HCT116 (cell line): ENCODE data around the gene LRCH3. TPM values are rescaled to one million over a fixed set of nuclear protein-coding genes. Genes with fewer than 3 reads are reported as not detected.

Experiments used
- ATAC-seq: fragments of 200-7000 bp; cut with Tn5 transposase; 2 replicates; pipeline ENCODE4 v1.9.1; 2020; ENCODE audit warnings: mild to moderate bottlenecking, moderate library complexity
- BruUV-seq: library from RNA; stranded (reverse); fragments of 400-500 nt; replicated peaks from 2 replicates; lab custom pipeline; 2021; lab: Mats Ljungman, UMichigan
- CTCF ChIA-PET: fragments of 300-600 bp; sonication (Branson Sonifier 250); formaldehyde crosslinking; loops from one replicate; lab custom pipeline; 2021; ENCODE audit warnings: antibody characterized with exemption; lab: Charles Lee
- POLR2A ChIA-PET: fragments of 300-600, 350-600 bp; sonication (Branson Sonifier 250); formaldehyde crosslinking; loops from one replicate; lab custom pipeline; 2021; ENCODE audit warnings: antibody characterized with exemption; lab: Charles Lee
- RAD21 ChIA-PET, 2 experiments: fragments of 300-600 bp; sonication (Branson Sonifier 250); formaldehyde crosslinking; loops; one replicate each; lab custom pipeline; 2023; ENCODE audit warnings: low total read pairs in 2 of 2; ENCODE audit not compliant: uncharacterized antibody in 2 of 2, unreplicated experiment in 2 of 2, low non-redundant PET in 1 of 2; lab: Charles Lee
- DNase-seq: peaks from one replicate; pipeline ENCODE4 v3.0.0-alpha.2; 2010; ENCODE audit warnings: low read depth, low spot score
- H2AFZ ChIP-seq: fragments of 200-600 bp; shearing (Covaris generic), sonication (generic); 2 replicates; pipeline ENCODE4 v1.6.1; 2017; ENCODE audit warnings: low read depth, mixed run types, mixed read lengths, antibody characterized with exemption, low read length; ENCODE audit not compliant: poor library complexity, severe bottlenecking
- H3K27ac ChIP-seq: 2 replicates; pipeline ENCODE4 v1.5.1; 2012; ENCODE audit warnings: low read depth, low read length
- H3K27me3 ChIP-seq: fragments of 200-600 bp; sonication (generic); 2 replicates; pipeline ENCODE4 v1.6.1; 2016; ENCODE audit warnings: mixed run types, low read length, mixed read lengths; ENCODE audit not compliant: insufficient read depth
- H3K36me3 ChIP-seq, 2 experiments: fragments of 200-500 bp in 1 of 2; fragments of 200-600 bp in 1 of 2; sonication (Bioruptor generic) in 1 of 2; sonication (generic) in 1 of 2; 2 replicates each; pipeline versions ENCODE4 v1.5.1 to v1.6.1; 2014 to 2016; ENCODE audit warnings: low read length in 2 of 2, inconsistent platforms in 1 of 2, mixed read lengths in 1 of 2, mixed run types in 1 of 2; ENCODE audit not compliant: insufficient read depth in 2 of 2, control insufficient read depth in 1 of 2
- H3K4me1 ChIP-seq, 2 experiments: fragments of 200-600 bp in 1 of 2; sonication (generic) in 1 of 2; 2 replicates each; pipeline versions ENCODE4 v1.5.1 to v1.6.1; 2012 to 2017; ENCODE audit warnings: low read length in 2 of 2, inconsistent platforms in 1 of 2, mild to moderate bottlenecking in 1 of 2, mixed read lengths in 1 of 2, mixed run types in 1 of 2, moderate library complexity in 1 of 2; ENCODE audit not compliant: insufficient read depth in 2 of 2, control insufficient read depth in 1 of 2
- H3K4me2 ChIP-seq: fragments of 200-600 bp; sonication (generic); 2 replicates; pipeline ENCODE4 v1.6.1; 2017; ENCODE audit warnings: mixed run types, low read length, mixed read lengths
- H3K4me3 ChIP-seq, 2 experiments: fragments of 200-600 bp in 1 of 2; sonication (generic) in 1 of 2; replicated peaks in 1 of 2; 2 replicates each; pipeline ENCODE4 v1.5.1; 2011 to 2016; ENCODE audit warnings: low read length in 2 of 2, control low read depth in 1 of 2, low read depth in 1 of 2, mild to moderate bottlenecking in 1 of 2, mixed read lengths in 1 of 2, mixed run types in 1 of 2
- H3K79me2 ChIP-seq: fragments of 200-600 bp; sonication (generic); 2 replicates; pipeline ENCODE4 v1.6.1; 2017; ENCODE audit warnings: mild to moderate bottlenecking, mixed run types, low read length, moderate library complexity, mixed read lengths; ENCODE audit not compliant: insufficient read depth
- H3K9ac ChIP-seq: fragments of 200-600 bp; sonication (generic); 2 replicates; pipeline ENCODE4 v1.6.1; 2016; ENCODE audit warnings: low read length, mixed read lengths
- H3K9me2 ChIP-seq: fragments of 200-600 bp; sonication (generic), shearing (Covaris generic); 2 replicates; pipeline ENCODE4 v1.6.1; 2017; ENCODE audit warnings: mixed run types, mild to moderate bottlenecking, moderate library complexity; ENCODE audit not compliant: insufficient read depth
- H3K9me3 ChIP-seq, 2 experiments: fragments of 200-500 bp in 1 of 2; fragments of 200-600 bp in 1 of 2; sonication (Bioruptor generic) in 1 of 2; sonication (generic) in 1 of 2; 2 replicates each; pipeline ENCODE4 v1.6.1; 2014 to 2017; ENCODE audit warnings: low read length in 2 of 2, mixed read lengths in 2 of 2, inconsistent platforms in 1 of 2, low read depth in 1 of 2, mild to moderate bottlenecking in 1 of 2, mixed run types in 1 of 2, moderate library complexity in 1 of 2; ENCODE audit not compliant: control insufficient read depth in 1 of 2, insufficient read depth in 1 of 2
- H4K20me1 ChIP-seq: fragments of 200-600 bp; sonication (generic), shearing (Covaris generic); 2 replicates; pipeline ENCODE4 v1.6.1; 2017; ENCODE audit warnings: mixed run types, mild to moderate bottlenecking, moderate library complexity; ENCODE audit not compliant: insufficient read depth
- CBX3 ChIP-seq: IDR thresholded peaks from 2 replicates; pipeline ENCODE4 v1.6.1; 2012; ENCODE audit warnings: low read depth
- CEBPB ChIP-seq: IDR thresholded peaks from 2 replicates; pipeline ENCODE4 v1.6.1; 2012; ENCODE audit warnings: low read depth
- ELF1 ChIP-seq: IDR thresholded peaks from 2 replicates; pipeline ENCODE4 v1.6.1; 2012; ENCODE audit warnings: low read depth, borderline replicate concordance
- POLR2AphosphoS5 ChIP-seq: IDR thresholded peaks from 2 replicates; pipeline ENCODE4 v1.6.1; 2011; ENCODE audit warnings: mild to moderate bottlenecking, low read depth, low read length, moderate library complexity
- SIN3A ChIP-seq: IDR thresholded peaks from 2 replicates; pipeline ENCODE4 v1.6.1; 2012; ENCODE audit warnings: low read depth
- SP1 ChIP-seq: IDR thresholded peaks from 2 replicates; pipeline ENCODE4 v1.6.1; 2012; ENCODE audit warnings: low read depth
- SRF ChIP-seq: IDR thresholded peaks from 2 replicates; pipeline ENCODE4 v1.6.1; 2012; ENCODE audit warnings: low read depth
- TCF7L2 ChIP-seq: IDR thresholded peaks from 2 replicates; pipeline ENCODE4 v1.7.0; 2011; ENCODE audit warnings: borderline replicate concordance, inconsistent platforms; ENCODE audit not compliant: insufficient read depth, insufficient read length; ENCODE audit errors: extremely low read depth
- ZNF274 ChIP-seq: fragments of 200-500 bp; sonication (Bioruptor generic); IDR thresholded peaks from 2 replicates; pipeline ENCODE4 v1.6.1; 2014; ENCODE audit warnings: mild to moderate bottlenecking, low read depth, low read length, inconsistent platforms
- intact Hi-C: fragments of 100-400 bp; cut with micrococcal nuclease; formaldehyde crosslinking; loops from 2 replicates; pipeline ENCODE4 v1.10.0; 2022
- total RNA-seq: library from RNA; stranded (reverse); gene quantifications from one replicate; pipeline ENCODE4 v1.2.1, GENCODE V29; 2021; ENCODE audit not compliant: unreplicated experiment
- TF ChIP-seq, protein P1 (sequence below): IDR thresholded peaks from 2 replicates; pipeline ENCODE4 v1.6.1; 2012
- TF ChIP-seq, protein P2 (sequence below), 3 experiments: fragments of 200-600 bp in 1 of 3; sonication (generic) in 1 of 3; IDR thresholded peaks in 2 of 3; conservative IDR thresholded peaks in 1 of 3; 2 replicates each; pipeline ENCODE4 v1.5.1; 2012 to 2017; ENCODE audit warnings: low read depth in 2 of 3, low read length in 2 of 3, antibody characterized with exemption in 1 of 3, borderline replicate concordance in 1 of 3, control low read depth in 1 of 3, mild to moderate bottlenecking in 1 of 3, mixed read lengths in 1 of 3, mixed run types in 1 of 3, moderate library complexity in 1 of 3; ENCODE audit not compliant: insufficient read depth in 1 of 3

LRCH3 gene
- total RNA-seq, 1 experiment from 2014 or later: 38.1 TPM

DNA sequence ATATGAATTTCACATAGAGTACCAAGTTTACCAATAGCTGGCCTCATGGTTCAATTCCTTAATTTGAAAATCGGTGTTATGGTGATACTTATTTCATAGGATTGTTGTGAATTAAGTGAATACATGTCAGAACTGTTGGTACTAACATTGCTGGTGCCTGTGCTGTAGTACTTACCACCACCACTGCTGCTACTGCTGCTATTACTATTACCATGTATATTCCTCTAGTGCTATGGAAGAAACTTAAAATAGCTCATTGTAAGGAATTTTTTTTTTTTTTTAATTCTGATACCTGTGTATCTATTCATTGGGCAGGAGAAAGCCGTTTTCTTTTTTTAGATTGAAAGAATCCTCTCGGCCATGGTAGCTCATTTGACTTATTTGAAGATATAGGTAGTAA lies 37.8 kb upstream of the LRCH3 start:
- ChIA-PET CTCF (no interaction called here), RAD21 (no interaction called here)
- peaks cover 11% of the 10 kb centered on the region; the same call in 1 of the 2 replicates for H4K20me1 ChIP-seq

DNA sequence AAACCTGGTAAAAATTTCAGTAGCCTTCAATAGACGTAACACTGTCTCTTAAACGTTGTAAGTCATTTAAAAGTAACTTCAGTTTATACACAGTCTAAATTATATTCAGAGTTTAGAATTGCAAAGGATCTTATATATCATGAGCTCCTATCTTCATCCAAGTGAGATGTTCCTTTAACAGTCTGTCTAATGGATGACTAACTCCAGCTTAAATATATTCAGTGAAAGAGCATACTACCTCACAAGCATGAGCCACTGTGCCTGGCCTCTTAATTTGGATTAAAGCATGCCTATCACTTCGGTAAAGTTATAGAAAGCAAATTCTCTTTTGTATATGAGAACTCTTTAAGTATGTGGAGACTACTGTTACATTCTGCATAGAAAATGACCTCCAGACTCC lies 34.4 kb upstream of the LRCH3 start:
- no peaks in the 10 kb centered on the region for H3K9me2 ChIP-seq
- H3K4me1 ChIP-seq: peaks cover 7 to 34% of the 10 kb centered on the region in 2 experiments
- ATAC-seq (no peak), DNase-seq (no peak)
- ChIA-PET CTCF (no interaction called here), POLR2A (no interaction called here), RAD21 (no interaction called here)
- no peak overlapping the region for H3K4me2 ChIP-seq
- H3K27ac ChIP-seq: no peak overlapping the region
- intact Hi-C loops: no loop called here
- no peaks in the 10 kb centered on the region for H3K27me3 ChIP-seq
- no TSS peak for BruUV-seq
- H3K4me3 ChIP-seq: no peak overlapping the region
- H2AFZ ChIP-seq: no peak overlapping the region
- no peak overlapping the region for H3K9ac ChIP-seq
- H3K9me3 ChIP-seq: no peaks in the 10 kb centered on the region
- H3K36me3 ChIP-seq: peaks cover 6 to 28% of the 10 kb centered on the region in 2 experiments
- peaks cover 94% of the 10 kb centered on the region for H3K79me2 ChIP-seq
- H4K20me1 ChIP-seq: peaks cover 5% of the 10 kb centered on the region; the same call in 1 of the 2 replicates
- TF ChIP-seq ZNF274: no peak
- TF ChIP-seq SRF: no peak
- TF ChIP-seq, protein P1, sequence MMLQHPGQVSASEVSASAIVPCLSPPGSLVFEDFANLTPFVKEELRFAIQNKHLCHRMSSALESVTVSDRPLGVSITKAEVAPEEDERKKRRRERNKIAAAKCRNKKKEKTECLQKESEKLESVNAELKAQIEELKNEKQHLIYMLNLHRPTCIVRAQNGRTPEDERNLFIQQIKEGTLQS: no peak
- TF ChIP-seq CBX3: no peak
- TF ChIP-seq POLR2AphosphoS5: no peak
- TF ChIP-seq ELF1: no peak
- no peak for TF ChIP-seq CEBPB
- no peak for TF ChIP-seq SIN3A
- TF ChIP-seq TCF7L2: no peak
- no peak for TF ChIP-seq SP1
- TF ChIP-seq, protein P2, sequence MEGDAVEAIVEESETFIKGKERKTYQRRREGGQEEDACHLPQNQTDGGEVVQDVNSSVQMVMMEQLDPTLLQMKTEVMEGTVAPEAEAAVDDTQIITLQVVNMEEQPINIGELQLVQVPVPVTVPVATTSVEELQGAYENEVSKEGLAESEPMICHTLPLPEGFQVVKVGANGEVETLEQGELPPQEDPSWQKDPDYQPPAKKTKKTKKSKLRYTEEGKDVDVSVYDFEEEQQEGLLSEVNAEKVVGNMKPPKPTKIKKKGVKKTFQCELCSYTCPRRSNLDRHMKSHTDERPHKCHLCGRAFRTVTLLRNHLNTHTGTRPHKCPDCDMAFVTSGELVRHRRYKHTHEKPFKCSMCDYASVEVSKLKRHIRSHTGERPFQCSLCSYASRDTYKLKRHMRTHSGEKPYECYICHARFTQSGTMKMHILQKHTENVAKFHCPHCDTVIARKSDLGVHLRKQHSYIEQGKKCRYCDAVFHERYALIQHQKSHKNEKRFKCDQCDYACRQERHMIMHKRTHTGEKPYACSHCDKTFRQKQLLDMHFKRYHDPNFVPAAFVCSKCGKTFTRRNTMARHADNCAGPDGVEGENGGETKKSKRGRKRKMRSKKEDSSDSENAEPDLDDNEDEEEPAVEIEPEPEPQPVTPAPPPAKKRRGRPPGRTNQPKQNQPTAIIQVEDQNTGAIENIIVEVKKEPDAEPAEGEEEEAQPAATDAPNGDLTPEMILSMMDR (IDR thresholded peaks at IDR 0.05 in 2 of 3, conservative IDR thresholded peaks at IDR 0.05 in 1 of 3; ENCODE audit: borderline replicate concordance in 1 of 3, insufficient read depth in 1 of 3, low read depth in 2 of 3, low read length in 2 of 3): no peak

More for the DNA sequence above, 37.8 kb upstream of the LRCH3 start:
- intact Hi-C loops: no loop called here
- TF ChIP-seq TCF7L2: no peak
- TF ChIP-seq, protein P2 (IDR thresholded peaks at IDR 0.05 in 2 of 3, conservative IDR thresholded peaks at IDR 0.05 in 1 of 3; ENCODE audit: borderline replicate concordance in 1 of 3, insufficient read depth in 1 of 3, low read depth in 2 of 3, low read length in 2 of 3): 0 out of 6 replicates have a peak, but pooled peaks of 2 of the 3 experiments have one; percentile 14 to 22
- TF ChIP-seq, all 23 proteins: peak for 1
- Histone ChIP-seq H3K79me2 (peaks cover 76% of the 10 kb centered on the region), H3K9me2 (no peaks in the 10 kb centered on the region), H3K27me3 (no peaks in the 10 kb centered on the region), H3K4me1 (peaks cover 9 to 46% of the 10 kb centered on the region in 2 experiments), H3K9me3 (no peaks in the 10 kb centered on the region), H3K36me3 (peaks cover 6 to 11% of the 10 kb centered on the region in 2 experiments), H3K4me3 (no peak overlapping the region), H3K4me2 (no peak overlapping the region; the same call in 1 of the 2 replicates), H3K27ac (no peak overlapping the region), H2AFZ (no peak overlapping the region), H3K9ac (no peak overlapping the region)
- POLR2A ChIA-PET: interaction anchor here (0.8 to 1.0 kb wide), 3 partner anchors 17 to 37 kb away, joined by 3 read pairs; partner anchors contain the start of gene LRCH3
- BruUV-seq: TSS peak; percentile 12
- ATAC-seq: no peak
- DNase-seq: no peak
